ENCODE data around the gene PKHD1.

The PKHD1 gene, protein sequence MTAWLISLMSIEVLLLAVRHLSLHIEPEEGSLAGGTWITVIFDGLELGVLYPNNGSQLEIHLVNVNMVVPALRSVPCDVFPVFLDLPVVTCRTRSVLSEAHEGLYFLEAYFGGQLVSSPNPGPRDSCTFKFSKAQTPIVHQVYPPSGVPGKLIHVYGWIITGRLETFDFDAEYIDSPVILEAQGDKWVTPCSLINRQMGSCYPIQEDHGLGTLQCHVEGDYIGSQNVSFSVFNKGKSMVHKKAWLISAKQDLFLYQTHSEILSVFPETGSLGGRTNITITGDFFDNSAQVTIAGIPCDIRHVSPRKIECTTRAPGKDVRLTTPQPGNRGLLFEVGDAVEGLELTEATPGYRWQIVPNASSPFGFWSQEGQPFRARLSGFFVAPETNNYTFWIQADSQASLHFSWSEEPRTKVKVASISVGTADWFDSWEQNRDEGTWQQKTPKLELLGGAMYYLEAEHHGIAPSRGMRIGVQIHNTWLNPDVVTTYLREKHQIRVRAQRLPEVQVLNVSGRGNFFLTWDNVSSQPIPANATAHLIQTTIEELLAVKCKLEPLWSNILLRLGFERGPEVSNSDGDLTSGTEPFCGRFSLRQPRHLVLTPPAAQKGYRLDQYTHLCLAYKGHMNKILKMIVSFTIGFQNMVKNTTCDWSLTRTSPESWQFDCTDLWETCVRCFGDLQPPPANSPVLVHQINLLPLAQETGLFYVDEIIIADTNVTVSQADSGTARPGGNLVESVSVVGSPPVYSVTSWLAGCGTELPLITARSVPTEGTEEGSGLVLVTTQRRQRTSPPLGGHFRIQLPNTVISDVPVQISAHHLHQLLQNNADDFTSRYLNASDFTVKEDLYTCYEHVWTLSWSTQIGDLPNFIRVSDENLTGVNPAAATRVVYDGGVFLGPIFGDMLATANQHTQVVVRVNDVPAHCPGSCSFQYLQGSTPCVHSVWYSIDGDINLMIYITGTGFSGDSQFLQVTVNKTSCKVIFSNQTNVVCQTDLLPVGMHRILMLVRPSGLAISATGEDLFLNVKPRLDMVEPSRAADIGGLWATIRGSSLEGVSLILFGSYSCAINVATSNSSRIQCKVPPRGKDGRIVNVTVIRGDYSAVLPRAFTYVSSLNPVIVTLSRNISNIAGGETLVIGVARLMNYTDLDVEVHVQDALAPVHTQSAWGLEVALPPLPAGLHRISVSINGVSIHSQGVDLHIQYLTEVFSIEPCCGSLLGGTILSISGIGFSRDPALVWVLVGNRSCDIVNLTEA (N-terminal part only)

DNA sequence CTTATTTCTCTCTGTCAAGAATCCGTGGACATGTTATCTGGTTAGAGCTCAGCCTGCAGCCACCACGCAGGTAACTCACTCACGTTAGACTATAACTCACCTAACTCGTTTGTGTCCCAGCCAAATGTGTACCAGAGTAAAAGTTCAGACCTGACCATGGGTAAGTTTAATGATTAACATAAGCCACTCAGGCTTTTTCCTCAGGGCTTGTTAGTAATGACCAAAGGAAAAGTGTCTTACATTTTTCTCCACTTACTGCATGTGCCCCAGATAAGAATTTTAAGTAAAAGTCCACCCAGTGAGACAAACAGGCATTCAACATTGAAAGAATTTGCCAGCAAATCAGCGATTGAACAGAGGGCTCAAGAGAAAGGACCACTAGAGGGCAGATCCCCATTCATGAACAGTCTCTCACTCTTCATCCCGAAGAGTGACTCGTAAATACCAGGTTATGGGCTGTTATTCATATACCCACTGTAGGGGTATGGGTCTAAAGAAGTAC is at the start of gene PKHD1:
Gene PKHD1 (minus strand): TSS at position 116 of the 502 bp plus-strand sequence. CDS start 2,680 bp downstream, outside the sequence.
- DNase-seq (ENCODE audit: low read depth in 2 of 2) = no peak

DNA sequence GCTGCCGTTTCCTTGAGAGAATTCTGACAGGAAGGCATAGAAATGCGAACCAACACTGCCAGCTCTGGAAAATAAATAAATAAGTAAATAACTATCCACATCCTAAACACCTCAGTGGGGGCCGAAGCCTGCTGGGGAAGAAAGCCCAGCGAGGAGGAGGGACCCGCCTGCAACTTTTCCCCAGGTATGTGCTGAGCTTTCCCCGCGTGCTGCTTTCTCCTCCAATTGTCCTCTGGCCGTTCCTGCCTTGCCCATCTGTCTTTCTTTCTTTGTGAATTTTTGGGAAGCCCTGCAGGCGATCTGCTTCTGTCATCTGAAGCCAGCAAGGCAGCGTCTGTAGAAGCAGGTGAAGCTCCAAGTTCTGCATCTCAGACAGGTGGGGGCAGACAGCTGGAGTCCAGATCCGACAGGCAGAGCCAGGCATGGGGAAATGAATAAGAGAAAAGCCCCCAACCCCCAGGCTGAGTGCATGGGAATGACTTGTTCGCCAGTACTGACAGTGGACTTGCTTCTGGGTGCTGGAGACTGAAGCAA is 49.6 kb upstream of the PKHD1 start:
- no peak for DNase-seq (ENCODE audit: low read depth in 2 of 2)

DNA sequence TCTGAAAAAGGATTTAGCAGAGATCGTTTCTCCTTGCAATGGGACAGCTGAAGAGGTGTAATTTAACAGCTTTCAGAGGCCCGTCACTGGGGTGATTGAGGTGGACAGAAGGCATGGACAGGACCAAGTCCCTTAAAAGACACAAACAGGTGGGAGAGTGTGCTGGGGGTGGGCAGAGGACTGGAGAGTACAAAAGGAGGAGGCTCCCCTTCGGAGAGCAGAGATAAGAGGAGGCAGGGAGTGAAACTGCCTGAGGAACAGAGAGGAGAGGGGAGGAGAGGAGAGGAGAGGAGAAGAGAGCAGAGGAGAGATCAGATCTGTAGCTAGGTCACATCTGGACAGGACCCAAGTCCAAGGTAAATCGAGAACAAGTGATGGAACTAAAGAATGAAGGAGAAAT is 48.6 kb upstream of the PKHD1 start:
- no peak for DNase-seq (ENCODE audit: low read depth in 2 of 2)

DNA sequence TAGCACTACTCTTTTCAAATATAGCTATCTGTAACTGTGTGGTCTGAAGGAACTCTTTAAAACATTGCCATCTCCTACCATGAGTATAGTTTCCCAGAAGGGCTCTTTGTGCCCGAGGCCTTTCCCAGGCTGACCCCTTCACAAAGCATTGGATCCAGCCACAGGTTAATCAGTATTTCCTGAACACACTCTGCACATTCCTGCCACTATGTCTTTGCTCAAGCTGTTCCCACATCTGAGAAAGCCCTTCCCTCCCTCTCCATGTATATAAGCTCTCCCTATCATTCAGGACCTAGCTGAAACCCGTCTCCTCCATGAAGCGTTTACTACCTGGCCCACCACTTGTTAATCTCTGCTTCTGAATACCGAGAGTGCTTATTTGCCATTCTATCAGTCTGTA is 47.8 kb upstream of the PKHD1 start:
- no peak for DNase-seq (ENCODE audit: low read depth in 2 of 2)

DNA sequence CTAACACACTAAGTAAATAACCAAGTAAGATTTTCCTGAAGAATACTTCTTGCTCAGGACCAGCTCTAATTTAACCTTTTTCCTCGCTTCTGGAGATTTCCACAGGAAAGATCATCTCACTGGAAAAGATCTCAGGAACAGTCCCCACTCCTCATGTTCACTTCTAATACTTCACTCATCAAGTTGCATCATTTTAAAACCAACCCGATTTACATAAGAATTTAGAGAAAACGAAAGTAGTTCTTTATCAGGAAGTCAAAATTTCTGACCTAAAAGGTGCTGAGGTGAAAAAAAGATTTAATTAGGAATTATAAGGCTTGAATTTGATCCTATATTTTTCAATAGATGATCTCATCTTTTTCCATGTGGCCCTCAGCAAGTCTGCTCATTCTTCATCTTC is 46.6 kb upstream of the PKHD1 start:
- DNase-seq (ENCODE audit: low read depth in 2 of 2) = no peak

DNA sequence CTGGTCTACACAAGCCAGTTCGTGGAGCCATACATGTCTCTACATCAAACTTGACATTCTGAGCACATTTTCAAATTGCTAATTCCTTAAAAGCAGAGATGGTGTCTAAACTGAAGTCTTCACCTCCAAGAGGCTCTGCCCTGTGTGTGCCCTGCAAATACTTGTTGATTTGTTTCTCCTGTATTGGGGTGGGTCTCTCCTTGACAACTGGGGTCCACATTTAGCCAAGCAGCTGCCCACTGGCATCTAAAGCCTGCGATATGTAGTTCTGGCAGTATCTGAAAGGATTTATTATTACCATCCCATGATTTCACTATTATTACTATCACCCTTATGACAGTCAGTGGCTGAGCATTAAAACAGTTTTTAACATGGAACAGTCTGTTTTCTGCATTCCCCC is 45.9 kb upstream of the PKHD1 start:
- no peak for DNase-seq (ENCODE audit: low read depth in 2 of 2)

DNA sequence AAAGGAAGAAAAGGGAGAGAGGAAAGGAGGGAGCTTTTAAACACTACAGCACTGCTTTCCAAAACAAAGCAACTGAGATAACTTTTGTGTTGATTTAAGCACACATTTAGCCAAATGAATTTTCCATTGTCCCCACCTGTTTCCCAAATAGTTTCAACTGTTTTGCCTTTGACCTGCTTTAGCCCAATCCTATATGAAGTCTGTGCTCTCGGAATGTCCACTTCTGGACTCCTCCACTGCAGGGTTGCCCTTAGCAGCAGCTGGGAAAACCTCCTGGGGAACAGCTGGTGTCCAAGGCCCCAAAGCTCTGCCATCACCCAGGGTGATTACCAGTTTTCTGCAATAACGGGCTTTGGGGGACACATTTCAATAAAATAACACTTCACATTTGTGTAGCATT is 44.9 kb upstream of the PKHD1 start:
- no peak for DNase-seq (ENCODE audit: low read depth in 2 of 2)

DNA sequence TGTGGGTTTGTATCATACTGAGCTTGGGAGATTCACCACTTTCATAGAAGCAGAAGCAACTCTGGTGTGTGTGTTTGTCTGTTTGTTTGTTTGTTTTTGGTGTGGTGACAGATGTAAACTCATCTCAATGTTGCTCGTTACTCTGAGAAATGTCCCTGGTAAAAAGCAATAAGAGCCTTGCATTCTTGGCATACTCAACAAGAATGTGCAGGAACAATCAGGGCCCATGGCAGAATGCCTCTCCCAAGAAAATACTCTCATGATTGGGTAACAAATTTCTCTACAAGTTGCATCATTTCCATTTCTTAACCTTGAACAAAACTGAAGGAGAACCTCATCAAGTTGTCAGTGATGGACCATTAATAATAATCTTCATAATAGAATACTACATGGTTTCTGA is 43.0 kb upstream of the PKHD1 start:
- no peak for DNase-seq (ENCODE audit: low read depth in 2 of 2)

DNA sequence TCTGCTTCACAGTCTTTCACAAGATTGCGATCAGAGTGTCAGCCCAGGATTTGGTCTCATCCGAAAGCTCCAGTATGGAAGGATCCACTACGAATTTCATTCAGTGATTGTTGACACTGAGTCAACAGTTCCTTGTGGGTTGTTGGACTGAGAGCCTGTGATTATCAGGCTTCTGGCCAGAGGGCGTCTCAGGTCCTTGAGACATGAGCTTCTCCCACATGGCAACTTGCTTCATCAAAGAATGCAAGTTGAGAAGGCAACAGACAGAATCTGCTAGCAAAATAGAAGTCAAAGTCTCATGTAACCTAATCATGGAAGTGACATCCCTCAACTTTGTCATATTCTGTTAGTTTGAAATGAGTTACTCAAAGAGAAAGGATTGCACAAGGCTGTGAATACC is 40.5 kb upstream of the PKHD1 start:
- no peak for DNase-seq (ENCODE audit: low read depth in 2 of 2)

DNA sequence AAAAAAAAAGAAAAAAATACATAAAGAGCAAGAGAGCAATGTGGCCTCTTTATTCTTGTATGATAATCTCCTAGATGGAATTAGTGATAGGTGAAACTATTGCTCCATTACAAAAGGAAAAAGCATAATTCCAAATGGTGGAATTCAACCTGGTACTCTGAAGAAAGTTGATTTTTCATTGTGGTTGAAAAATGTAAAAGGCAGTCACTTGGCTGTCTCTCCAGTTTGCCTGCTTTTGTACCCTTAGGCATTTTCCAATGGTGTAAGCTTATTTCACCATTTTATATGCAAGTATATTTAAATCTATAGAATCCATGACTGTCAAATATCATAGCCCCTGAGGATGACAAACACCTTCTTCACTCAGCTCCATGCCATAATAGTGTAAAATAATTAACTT is 38.8 kb upstream of the PKHD1 start:
- DNase-seq (ENCODE audit: low read depth in 2 of 2) = no peak

DNA sequence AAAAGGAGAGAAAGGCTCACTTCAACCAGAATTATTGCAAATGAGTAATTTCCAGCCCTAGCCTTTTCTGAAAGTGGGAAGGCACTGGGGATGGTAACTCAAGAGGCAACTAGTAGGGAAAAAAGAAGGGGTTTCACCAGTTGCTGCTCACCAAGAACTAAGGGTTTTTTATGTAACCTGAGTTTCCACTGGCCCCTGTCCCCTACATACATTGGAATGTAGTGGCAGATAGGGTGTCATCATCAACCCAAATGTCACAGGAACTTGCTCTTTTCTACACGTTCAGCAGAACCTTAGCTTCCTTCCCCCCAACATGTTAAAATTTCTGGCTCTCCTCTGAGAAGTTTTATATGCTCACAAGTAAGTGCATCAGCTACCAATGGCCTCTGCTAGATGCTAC is 38.2 kb upstream of the PKHD1 start:
- DNase-seq (ENCODE audit: low read depth in 2 of 2) = no peak

DNA sequence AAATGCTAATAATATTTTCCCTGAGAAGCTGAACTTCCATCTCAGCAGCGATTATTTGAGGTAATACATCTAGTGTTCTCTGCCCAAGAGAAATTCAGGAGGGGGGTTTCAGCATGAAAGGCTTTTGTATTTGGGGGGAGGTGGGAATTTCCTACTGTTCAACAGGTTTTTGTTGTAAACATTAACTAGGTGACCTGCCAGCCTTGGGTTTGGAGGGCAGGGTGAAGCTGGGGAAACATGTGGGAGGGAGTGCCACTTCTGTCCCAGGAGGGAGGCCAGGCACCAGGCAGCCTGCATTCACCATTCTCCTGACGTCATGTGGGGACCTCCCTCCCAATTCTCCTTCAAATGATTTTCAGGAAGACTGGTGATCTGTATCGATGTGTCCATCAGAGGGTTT is 37.7 kb upstream of the PKHD1 start:
- no peak for DNase-seq (ENCODE audit: low read depth in 2 of 2)

DNA sequence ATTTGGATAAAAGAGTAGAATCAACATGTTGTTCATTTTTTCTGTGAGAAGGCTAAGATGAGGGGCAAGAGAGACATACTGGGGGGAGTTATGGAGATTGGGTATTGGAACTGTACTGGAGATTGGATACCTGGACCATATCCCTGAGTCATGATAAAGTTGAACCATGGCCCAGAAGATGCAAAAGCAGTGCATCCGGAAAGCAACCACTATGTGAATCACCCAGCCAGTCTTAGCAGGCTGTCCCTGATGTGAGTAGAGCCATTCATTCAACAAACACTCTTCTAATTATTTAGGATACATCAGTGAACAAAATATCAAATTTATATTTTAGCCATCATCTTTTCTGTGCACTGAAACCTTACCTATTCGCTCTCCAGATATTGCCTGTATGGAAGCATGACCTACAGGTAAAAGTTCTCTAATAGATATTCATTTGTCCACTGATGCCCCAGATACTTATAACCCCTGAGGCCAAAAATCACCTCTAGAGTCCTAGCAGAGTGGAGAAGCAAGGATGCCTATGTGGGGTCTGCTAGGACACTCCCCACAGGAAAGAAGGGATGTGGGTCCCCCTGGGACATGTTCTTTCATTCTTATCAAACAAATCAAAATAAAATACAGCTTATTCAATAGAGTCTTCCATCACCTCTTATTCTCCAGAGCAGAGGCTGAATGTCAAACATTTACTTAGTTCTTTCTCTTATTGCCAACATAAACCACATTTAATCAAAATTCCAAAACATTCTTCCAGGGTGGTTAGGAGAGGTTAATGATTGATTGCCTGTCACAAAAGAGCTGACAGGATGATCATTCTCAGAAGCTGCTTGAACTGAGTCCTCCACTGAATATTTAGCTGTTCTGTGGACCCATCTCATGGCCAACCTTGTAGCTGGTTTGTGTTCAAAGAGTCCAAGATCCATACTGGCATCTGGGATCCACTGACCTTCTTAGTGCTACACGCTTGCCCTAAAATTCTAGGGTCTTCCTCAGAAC is 37.0 kb upstream of the PKHD1 start:
- DNase-seq (ENCODE audit: low read depth in 2 of 2) = no peak

DNA sequence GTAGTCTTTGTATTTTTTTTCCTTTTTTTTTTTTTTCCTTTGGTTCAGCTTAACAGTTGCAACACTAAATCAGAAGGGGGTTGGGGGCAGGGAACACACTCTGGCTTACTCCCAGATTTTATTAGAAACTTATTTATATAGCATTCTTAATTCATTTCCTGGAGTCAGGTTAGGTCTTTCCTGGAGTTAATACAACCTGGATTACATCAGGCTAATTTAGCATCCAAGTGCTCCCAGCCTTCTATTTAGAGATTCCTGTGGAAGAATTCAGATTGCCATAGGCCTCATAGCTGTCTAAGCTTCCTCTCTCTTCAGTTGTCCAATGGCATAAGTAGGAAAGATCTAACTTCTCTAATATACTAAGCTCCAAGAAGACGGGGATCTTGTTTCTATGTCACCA is 35.8 kb upstream of the PKHD1 start:
- DNase-seq (ENCODE audit: low read depth in 2 of 2) = no peak

DNA sequence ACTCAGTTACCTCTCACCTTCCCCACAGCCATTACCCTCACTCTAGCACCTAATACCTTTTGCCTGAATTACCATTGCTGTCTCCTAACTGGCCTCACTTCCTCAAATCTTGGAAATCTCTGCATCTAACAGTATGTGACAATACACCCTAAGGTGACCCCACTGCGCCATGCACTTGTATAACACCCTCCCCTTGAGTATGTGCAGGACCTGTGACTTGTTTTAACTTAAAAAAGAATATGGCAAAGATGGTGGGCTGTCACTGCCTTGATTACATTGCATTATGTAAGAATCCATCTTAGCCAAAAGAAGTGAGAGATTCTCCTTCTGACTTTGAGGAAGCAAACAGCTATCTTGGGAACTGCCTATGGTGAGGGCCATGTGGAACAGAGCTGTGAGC is 29.9 kb upstream of the PKHD1 start:
- DNase-seq (ENCODE audit: low read depth in 2 of 2) = no peak

DNA sequence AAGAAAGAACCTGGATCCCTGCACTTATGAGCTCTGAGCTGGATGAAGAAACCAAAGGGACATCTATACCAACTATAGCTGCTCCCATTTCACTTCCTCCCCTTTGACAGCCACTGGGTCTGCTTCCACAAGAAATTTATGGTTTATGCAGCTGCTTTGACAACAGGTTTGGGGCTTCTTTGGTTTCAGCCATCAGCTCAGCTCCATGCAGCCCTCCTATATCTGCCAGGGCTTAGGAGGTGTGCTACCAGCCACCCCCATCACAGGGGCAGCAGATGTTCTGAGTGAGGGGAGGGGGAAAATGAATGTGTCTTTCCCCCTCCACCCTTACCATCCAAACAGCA is 29.2 kb upstream of the PKHD1 start:
- DNase-seq (ENCODE audit: low read depth in 2 of 2) = no peak

DNA sequence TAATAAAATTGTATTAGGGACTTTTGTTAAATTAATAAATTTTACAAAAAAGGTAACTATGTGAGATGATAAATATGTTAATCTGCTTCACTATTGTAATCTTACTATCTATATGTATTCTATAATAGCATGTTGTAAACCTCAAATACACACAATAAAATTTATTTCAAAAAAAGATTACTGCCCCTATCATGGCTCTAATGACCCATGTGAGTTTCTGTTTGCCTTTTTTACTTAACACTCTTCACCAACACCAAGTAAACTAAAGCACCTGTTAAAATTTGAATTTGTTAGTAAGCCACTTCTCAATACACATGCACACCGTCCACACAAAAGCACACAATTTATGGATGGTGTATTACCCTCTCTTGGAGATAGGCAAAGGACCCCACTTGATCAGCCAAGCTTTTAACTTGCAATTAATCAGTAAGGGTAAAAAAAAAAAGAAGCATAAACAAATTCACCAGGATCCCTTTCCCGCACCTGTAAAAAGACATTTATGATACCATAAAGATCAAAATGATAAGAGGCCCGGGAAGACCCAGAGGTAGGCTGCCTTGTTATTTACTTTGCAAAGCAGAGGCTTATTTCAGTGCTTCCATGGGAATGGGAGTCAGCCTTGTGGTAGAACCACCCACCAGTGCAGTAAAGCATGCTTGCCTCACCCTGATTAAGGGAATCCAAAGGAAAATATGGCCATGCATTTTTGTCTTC is 28.6 kb upstream of the PKHD1 start:
- DNase-seq (ENCODE audit: low read depth in 2 of 2) = no peak

DNA sequence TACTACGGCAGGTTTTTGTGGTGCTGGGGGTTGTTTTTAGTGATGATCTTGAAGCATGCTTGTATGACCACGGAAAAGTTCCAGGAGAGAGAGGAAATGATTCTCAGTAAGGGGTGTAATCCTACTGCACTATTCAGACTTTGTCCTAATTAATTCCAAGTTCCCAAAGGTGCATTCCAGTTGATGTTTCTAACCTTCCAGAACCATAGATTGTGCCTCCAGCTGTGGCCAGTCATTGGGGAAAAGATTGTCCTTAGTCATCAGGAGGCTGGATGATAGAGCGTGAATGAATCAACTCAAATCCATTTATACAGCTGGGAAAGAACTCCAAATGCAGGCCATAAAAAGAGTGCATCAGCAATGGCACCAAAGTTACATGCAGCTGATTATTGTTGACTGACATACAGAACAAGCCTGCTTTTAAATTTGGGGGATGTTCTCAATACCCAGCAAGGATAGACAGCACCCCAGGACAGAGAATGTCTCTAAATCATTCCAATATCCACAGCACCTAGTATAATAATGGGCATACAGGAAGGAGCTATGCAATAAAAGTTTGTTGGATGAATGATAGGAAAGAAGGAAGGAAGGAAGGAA is 27.8 kb upstream of the PKHD1 start:
- DNase-seq (ENCODE audit: low read depth in 2 of 2) = no peak

DNA sequence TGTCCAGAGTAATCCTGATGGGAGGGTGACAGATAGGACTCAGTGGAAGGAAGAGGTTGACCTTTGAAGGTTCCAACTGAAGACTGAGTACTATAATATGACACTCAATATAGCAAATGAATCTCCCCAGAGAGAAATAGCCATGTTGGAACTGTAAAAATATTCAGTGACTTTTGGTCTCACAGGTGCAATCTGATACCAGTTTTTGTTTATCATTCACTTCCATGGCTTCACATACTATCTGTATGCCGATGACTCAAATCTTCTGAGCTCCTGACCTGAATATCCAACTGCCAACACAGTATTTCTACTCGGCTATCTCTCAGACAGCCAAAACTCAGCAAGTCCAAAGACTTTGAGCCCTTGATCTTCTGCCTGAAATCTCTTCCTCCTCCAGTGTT is 21.8 kb upstream of the PKHD1 start:
- no peak for DNase-seq (ENCODE audit: low read depth in 2 of 2)

DNA sequence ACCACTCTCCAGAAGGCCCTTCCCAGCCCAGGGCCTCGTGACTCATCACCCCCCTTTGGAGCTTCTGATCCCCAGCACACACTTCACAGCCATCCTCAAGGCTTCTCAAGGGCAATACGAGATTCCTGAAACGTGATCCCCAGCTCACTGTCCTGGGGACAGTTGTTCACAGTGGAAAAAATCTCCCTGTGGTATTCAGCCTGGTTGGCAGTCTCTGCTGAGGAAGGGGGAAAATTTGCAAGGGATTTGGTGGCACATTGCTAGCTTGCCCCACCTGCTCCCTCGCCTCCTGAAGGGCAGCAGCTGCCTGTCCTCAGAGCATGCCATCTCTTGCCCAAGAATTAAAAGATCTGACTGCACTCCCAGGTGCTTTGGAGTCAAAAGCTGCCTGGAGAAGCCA is 20.7 kb upstream of the PKHD1 start:
- no peak for DNase-seq (ENCODE audit: low read depth in 2 of 2)

Data from activated CD8-positive, alpha-beta memory T cell treated with anti-CD3 and anti-CD28 coated beads for 4 hours (primary cell).